Activated T-cell treated with anti-CD3 and anti-CD28 coated beads, Interleukin-2, amount 50 U/mL, for 4 hours (primary cell): Measurements from ENCODE around the gene ISL2. TPM values are rescaled to one million over a fixed set of nuclear protein-coding genes. Genes with fewer than 3 reads are reported as not detected.

Source experiments
- ATAC-seq, 2 donors: fragments of 200-7000 bp; cut with Tn5 transposase; one replicate each; pipeline ENCODE4 v1.10.0; 2021
- DNase-seq: peaks from one replicate; pipeline ENCODE4 v3.0.0-alpha.2; 2020
- H3K27me3 Mint-ChIP-seq: one replicate; pipeline ENCODE4 v1.8.0; 2021; ENCODE audit warnings: low read depth, mixed read lengths
- H3K36me3 Mint-ChIP-seq: one replicate; pipeline ENCODE4 v1.8.0; 2022; ENCODE audit warnings: mixed read lengths; ENCODE audit not compliant: insufficient read depth
- H3K4me1 Mint-ChIP-seq: one replicate; pipeline ENCODE4 v1.8.0; 2021; ENCODE audit warnings: low read depth, mixed read lengths
- H3K4me3 Mint-ChIP-seq: one replicate; pipeline ENCODE4 v1.8.0; 2021; ENCODE audit warnings: mild to moderate bottlenecking, moderate library complexity, mixed read lengths
- H3K9me3 Mint-ChIP-seq: one replicate; pipeline ENCODE4 v1.8.0; 2021; ENCODE audit warnings: mixed read lengths
- total RNA-seq, 3 donors: library from RNA; stranded (reverse); gene quantifications; one replicate each; pipeline ENCODE4 v1.2.1, GENCODE V29; 2021

Gene ISL2
- total RNA-seq, 3 donors from 2014 or later = 0.11 TPM; not detected in 2

- no peaks in the 10 kb centered on the region for H3K9me3 Mint-ChIP-seq
- no peaks in the 10 kb centered on the region for H3K27me3 Mint-ChIP-seq
- no peaks in the 10 kb centered on the region for H3K4me1 Mint-ChIP-seq
- ATAC-seq (no peak), DNase-seq (no peak)
- peaks cover 24% of the 10 kb centered on the region for H3K36me3 Mint-ChIP-seq
- H3K4me3 Mint-ChIP-seq = no peak overlapping the region
Measured at GRCh38 chr15:76391309-76391708, 54.7 kb downstream of the ISL2 start.

GRCh38 chr15:76391847-76392246, 55.3 kb downstream of the ISL2 start:
- DNase-seq (no peak), ATAC-seq (no peak)
- Mint-ChIP-seq H3K9me3 (no peaks in the 10 kb centered on the region), H3K27me3 (no peaks in the 10 kb centered on the region), H3K36me3 (peaks cover 21% of the 10 kb centered on the region), H3K4me1 (no peaks in the 10 kb centered on the region), H3K4me3 (no peak overlapping the region)

Other genes starting within 250 kb of the ISL2 start
- 100 to 1,000 TPM; 129 to 145 (median 143) TPM for gene ETFA, start 25.3 kb upstream of the ISL2 start, total RNA-seq